GM21423 (cell line): ENCODE measurements around the gene PTPRE.

Source experiments
- ATAC-seq: cut with Tn5 transposase; IDR thresholded peaks from one replicate; pipeline ENCODE4 v1.9.1; 2021; ENCODE audit warnings: mild to moderate bottlenecking, moderate library complexity; ENCODE audit not compliant: unreplicated experiment

PTPRE gene

DNA sequence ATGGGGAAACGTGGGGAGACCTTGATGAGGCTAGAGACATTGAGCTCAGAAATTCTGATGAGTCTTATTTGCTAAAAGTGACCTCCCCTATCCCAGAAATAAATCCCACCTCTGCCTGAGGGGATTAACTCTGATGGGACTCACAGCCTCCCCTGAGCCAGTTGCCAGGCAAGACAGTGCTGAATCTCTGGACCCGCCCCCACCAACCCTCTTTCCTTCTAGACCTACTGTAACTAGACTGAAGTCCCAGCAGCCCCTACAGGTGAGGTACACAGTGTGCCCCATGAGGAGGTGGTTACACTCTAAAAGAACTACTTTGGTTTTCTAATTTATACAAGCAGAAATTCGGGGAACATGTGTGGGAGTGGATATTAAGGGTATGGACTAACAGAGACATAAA lies 42.9 kb downstream of the PTPRE start:
- no peak for ATAC-seq

DNA sequence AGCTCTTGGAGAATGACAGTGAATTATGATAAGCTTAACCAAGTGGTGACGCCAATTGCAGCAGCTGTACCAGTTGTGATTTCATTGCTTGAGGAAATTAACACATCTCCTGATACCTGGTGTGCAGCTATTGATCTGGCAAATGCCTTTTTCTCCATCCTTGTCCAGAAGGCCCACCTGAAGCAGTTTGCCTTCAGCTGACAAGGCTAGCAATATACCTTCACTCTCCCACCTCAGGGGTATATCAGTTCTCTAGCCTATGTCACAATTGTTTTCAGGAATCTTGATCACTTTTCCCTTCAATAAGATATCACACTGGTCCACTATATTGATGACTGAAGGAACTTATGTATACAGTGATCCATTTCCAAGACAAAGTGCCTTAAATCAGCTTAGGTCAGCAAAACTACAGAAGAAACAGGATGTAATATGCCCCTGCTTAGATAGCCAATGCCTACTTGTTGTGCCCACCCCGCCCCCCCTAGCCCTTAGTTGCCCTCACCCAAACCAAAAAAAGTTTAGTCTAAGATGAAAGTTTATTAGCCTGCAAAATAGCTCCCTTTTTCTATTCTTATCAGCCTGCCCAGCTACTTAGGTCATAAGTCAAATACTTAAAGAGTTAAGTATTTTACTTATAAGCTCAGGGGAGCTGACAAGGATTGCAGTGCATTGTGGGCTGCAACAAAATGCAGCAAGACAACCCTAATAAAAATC lies 45.1 kb downstream of the PTPRE start:
- no peak for ATAC-seq

DNA sequence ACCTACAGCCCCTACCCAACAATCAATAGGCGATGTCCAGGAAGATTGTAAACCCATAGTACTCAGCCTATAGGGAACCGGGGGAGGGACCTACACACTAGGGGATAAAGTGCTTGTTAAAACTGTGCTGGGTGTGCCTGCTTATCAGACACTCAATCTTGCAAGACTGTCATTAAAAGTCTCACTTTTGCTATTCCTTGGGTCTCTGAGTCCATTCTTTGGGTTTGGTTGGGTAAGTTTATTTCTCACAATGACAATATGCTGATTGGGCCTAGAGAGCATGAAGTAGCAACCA lies 45.6 kb downstream of the PTPRE start:
- no peak for ATAC-seq

DNA sequence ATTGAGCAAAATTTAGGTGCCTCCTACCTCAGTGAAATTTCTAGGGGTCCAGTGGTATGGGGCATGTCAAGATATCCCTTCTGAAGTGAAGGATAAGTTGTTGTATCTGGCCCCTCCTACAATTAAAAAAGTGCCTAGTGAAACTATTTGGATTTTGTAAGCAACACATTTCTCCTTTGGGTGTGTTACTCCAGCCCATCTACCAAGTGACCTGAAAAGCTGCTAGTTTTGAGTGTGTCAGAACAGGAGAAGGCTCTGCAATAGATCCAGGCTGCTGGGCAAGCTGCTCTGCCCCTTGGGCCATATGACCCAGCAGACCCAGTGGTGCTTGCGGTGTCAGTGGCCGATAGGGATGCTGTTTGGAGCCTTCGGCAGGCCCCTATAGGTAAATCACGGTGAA lies 46.0 kb downstream of the PTPRE start:
- no peak for ATAC-seq

DNA sequence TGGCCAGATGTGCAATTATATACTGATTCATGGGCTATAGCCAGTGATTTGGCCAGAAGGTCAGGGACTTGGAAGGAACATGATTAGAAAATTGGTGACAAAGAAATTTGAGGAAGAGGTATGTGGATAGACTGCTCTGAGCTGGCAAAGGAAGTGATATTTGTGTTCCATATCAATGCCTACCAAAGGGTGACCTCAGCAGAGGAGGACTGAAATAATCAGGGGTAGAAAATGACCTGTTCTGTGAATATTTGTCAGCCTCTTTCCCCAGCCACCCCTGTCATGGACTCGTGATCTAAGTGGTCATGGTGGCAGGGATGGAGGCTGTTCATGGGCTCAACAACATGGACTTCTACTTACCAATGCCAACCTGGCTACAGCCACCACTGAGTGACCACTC lies 47.0 kb downstream of the PTPRE start:
- no peak for ATAC-seq

DNA sequence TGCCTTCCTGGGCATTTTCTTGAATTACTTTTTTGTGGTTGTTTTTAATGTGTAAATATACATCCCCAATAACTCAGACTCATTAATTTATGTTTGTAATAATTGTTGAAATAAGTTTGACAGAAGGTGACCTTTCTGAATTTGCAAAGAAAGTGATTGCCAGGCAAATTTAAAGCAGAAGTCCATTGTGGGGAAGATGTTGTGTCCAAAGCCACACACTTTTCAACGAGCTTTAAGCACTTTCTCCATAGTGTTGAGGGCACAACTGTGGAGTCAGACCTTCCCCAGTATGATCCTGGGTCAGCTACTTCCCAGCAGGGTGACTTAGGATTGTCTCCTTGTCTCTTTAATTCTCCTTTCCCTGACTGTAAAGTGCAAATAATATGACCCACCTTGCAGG lies 52.5 kb downstream of the PTPRE start:
- ATAC-seq = no peak

DNA sequence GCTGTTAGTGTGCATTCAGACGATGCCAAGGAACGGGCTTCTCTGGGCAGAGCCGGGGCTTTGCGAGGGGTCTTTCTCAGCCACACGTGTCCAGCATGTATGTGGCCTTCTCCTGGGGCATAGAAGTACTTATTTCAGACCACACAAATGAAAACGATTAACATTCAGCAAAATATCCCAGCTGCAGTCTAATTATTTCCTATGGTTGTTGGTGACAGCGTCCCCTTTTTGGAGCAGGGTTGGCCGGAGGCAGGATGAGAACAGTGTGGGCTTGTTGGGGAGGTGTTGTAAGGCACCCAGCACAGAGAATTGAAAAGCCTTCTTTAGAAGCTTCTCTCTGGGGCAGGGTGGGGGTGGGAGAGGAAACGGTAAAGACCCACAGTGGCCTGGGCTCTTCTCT lies 54.2 kb downstream of the PTPRE start:
- no peak for ATAC-seq

DNA sequence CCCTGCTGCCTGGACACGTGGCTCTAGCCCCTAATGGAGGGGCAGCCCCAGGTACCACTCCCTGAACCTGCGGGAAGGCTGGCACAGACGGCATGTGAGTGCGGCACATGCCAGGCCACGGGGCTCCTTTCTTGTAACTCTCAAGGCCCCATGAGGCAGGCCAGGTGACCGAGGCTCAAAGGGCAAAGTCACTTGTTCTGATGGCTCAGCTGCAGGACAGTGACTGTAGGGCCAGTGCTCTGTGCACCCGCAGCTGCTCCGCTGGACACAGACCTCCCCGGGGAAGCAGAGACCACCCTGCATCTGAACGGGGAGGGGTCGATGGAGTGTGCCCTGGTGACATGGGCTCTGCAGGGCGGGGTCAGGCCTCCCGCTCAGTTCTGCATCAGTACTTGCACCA lies 55.3 kb downstream of the PTPRE start:
- ATAC-seq = no peak

DNA sequence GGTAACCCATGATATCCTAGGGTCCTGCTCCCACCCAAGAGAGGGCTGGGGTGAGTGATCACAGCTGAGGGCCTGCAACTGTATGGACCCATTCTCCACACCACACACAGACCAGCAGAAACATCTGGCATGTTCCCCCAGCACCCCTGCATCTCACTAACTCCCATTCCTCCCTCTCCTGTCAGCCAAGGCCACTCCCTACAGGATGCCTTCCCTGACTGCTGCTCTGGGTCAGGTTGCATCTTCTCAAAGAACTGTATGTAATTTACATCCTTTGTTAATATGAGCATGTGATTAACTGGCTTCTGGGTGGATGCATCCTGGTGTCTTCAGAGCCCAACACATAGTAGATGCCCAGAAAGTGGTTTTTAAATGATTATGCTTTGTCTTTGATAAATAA lies 56.2 kb downstream of the PTPRE start:
- no peak for ATAC-seq

DNA sequence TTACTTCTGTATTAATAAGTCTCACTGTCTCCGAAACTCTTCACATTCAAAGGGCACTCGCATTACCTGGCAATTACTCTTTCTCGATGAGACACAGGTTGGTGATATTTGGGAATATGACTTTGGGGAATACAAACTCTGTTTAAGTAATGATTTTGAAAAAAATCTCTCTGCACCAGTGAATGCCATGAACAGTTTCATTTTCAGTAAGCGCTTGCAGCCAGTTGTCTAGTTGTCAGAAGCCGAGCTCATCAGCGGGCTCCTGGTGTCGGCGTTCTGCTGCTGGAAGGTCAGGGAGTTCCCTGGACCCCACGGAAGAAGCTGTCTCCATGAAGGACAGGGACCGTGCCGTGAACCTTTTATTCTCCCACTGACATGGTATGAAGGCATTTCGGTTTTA lies 57.7 kb downstream of the PTPRE start:
- ATAC-seq = no peak

DNA sequence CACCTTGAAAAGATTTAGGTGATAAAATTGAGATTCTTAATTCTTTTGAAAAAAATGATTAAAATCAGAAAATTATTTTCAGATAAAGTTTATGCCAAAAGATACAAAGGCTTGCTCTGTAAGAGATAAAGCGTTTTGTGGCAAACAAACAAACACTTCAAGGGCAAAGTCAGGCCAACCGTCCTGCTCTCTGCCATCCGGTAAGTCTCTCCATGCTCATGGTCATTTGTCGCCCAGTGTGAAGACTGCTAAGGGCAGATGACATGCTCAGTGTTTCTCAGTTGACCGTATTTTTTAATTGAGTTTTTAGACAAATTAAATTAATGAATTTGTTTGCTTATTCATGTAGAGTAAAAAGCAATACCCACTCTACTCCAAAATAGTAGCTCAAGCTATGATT lies 60.0 kb downstream of the PTPRE start:
- ATAC-seq = no peak

DNA sequence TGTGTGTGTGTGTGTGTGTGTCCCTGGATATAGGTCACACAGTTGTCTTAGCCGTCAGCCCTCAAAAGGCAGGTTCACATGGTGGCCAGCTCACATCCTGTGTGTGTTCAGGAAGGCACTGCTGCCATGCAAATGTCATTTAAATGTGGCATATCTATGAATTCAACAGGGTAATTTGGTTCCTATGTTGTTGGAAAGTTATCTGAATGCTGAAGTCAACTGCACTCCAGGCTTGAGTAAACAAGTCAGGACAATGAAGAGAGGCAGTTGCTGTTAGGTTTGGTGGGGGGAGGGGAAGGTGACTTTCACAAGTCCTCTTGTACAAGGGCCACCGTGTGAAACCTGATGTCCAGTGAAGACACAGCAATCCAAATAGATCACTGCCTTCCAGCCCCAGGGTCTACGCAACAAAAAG lies 61.1 kb downstream of the PTPRE start:
- ATAC-seq = no peak

DNA sequence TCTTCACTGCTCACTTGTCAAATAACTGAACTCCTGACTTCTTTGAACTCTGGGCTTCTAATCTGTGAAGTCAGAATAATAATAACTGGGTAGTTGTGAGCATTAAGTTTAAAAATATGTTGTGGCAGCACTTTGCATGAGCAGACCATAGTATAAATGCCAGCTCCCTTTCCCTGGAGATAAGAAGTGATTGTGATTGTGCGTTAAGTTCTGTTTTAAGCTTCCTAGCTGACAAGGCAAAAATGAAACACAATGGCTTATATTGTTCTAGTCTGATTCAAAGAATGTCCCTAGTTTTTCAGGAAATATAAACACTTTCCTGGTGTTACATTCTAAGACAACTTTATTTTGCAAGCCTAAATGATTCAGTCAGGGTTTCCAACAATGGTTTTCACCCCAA lies 61.8 kb downstream of the PTPRE start:
- no peak for ATAC-seq

DNA sequence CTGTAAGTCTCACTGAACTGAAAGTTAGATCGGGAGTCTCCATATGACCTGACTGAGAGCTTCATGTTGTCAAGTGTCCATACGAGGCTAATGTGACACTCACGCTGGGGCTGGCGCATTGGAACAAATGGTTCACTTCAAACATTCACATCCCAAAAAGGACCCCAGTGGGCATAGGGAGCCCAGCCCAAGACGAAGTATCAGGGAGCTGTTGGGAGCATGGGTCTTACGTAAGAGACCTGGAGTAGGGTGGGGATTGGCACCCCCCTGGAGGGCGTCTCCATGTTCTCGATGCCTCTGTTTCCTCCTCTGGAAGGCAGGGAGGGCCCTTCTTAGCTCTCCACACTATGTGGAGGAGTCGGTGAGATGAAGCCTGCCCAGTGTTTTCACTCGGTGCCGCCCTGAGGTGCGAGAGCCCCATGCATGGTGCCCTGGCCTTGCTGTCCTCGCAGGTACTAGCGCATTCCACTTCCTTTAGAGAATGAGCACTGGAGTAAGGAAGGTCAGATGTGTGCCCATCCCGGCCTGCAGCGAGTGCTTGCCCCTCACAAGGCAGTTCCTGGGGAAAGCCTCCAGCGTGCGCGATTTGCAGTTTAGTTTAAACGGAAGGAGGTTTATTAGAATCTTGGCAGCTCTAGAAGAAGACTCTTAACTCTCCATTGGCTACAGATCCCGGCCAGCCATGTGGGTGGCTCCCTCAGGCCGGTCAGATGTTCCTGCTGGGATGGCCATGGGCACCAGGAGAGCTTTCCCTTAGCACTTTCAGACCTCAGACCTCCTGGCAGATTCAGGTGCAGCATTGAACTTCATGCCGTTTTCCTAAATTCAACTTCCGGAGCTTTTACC lies 64.4 kb downstream of the PTPRE start:
- ATAC-seq = no peak

DNA sequence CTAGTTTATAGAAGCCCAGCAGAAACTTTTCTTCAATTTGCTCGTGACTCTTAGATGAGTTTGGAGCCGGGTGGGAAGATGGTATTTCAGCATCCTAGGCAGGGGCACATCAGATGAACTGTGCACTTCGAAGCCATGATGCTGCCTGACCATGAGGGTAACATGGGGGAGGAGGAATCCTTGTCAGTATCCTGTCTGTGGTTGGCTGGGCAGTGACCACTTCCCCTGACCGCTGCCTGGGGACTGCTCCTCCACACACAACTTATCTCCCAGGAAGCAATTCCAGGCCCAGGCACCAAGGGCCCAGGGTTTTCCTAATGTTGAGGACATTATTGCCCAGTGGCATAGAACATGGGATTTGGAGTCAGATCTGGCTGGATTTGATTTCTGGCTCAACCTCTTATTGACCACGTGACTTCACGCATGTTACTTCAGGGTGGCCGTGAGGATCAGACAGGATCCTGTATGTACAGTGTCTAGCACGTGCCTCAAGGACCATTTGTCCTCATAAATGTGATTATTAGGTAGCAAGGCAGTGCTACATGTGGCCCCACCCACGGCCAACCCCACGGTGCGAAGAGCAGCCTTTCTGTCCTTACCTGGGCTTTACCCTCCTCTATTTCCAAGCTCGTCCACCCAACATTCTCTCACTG lies 65.2 kb downstream of the PTPRE start:
- ATAC-seq = no peak

DNA sequence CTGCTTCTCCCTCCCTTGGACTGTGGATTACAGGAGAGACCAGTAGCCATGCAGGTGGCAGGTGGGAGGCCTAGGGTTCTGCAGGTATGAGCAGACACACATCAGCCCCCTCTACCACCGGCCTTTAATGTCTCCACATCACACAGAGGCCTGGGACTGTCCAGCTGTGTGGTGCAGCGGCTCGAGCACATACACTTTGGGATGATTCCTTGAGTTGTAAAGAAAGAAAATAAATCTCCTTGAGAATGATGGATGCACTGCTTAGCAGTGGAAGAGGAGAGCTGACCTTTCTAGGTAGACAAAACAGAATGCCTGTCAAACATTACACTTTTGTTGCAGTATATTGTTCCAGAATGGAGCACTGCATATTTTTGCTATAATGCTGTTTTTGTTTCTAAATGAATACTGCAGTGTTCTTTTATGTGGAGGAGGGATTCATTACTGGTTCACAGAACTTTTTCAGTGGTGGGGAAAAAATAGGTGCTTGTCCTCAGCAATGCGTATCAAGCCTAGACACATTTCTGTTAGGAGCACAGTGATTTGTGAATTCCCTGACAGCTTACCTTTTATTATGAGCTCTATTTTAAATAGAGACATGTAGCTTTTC lies 66.0 kb downstream of the PTPRE start:
- no peak for ATAC-seq

DNA sequence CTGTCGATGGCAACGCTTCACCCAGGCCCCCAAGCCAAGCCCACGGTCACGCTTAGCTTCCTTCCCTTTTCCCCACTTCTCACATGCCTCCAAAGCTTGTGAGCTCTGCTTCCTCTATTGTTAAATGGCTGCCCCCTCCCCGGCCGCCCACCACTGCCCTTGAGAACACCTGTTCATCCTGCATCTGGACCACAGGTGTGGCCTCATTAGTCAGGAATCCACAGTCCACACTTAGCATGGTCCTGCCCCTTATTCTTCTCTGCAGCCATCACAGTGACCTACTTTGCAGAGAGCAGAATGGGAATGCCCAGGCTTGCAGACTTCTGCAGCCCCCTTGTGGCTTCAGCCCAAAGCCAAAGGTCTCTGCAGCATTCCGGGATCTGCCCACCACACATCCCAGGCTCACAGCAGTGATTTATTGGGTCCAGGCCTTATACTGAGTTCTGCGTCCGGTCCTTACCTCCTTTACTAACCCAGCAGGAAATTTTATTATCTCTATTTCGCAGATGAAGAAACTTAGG lies 66.9 kb downstream of the PTPRE start:
- ATAC-seq = no peak

DNA sequence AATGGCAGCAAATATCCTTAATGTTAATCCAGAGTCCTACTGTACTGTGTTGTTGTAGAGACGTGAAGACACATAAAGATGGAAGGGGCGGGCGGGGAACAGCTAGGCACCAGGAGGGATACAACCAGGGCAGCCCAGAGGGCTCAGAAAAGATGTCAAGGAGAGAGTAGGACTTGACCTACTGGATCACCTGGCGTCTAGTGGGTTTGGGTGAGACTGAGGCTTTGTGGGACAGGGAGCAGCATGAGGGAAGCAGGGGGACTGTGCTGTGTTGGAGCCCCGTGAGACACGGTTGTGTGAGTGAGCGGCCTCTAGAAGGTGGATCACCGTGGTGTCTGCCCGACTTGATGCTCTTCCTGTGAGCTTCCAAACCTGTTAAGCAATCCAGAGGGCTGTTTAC lies 68.0 kb downstream of the PTPRE start:
- no peak for ATAC-seq

DNA sequence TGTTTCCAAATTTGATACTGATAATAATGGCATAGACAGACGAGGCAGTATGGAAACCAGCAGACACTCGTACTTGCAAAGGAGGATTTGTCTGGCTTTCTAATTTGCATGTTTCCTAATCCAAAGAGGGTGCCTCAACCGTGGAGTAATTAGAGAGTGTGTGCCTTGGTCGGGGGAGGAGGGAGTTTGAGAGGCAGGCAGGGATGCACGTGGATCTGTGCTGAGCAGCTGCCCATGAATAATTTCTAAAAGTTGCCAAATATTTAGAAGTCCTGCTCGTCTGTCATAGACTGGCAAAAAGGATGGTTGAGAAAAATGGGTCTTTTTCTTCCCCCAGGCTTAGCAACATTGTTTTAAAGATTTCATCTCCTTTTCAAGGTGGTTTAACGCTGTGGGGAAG lies 69.4 kb downstream of the PTPRE start:
- no peak for ATAC-seq

DNA sequence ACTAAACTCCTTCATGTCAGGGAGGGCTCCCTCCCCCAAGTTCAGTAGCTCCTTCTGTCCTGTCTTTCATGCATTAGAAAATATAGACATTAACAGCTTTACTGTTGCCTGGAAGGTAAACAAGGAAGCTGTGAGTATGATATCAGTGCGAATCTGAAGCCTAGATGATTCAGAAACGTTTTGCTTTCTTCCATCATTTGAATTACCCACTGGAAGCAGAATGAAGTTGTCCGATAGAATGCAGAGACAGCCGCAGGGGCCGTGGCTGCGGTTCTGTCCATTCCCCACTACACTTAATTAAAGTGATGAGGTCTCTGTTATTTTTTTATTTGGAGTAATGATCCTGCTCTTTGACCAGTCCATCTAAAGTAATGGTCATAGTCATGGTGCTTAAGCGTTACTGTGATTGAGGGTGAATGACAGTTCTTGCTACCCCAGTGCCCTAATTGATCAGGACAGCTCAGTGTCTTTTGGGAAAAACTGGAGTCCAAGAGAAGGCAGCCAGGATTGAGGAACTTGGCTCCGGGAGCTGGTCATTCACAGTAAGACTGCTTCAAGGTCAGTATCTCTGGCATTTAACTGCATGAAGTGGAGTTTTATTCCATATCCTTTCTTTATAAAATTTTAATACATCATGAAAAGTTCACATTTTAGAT lies 69.9 kb downstream of the PTPRE start:
- ATAC-seq = no peak

DNA sequence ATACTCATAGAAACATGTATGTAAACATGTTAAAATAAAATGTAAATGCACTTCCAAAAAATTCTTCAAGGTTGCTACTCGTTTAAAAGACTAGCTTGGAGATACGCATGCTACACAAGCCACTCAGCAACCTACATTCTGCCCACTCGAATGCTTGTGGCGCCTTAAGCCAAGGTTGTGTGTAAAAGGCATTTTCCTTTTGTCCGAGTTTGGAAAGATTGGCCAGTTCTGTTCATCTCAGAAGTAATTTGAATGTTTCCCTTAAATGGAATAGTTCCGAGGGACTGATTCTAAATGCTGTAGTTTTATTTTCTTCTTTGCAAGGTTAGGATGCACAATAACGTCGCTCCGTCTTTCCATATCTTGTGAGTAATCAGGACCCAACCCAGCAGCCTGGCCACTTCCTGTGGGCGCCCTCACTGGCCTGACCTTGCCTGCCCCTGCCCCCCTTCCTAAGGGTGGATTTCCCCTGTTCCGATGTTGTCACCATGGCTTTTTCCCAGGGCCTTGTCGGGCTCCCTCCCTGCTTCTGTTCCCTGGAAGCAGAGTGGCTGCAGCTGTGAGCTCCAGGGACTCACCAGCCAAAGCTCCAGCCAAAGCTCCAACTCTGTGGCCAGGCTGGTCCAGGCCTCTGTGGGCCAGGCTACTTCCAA lies 70.6 kb downstream of the PTPRE start:
- no peak for ATAC-seq
